H1 (cell line): ENCODE data around the gene ATR. TPM values are rescaled to one million over a fixed set of nuclear protein-coding genes. Genes with fewer than 3 reads are reported as not detected.

Experiments
- CTCF ChIA-PET: fragments of 300-600 bp; sonication (Branson Sonifier 250); formaldehyde crosslinking; loops from one replicate; lab custom pipeline; 2021; ENCODE audit not compliant: partially characterized antibody; lab: Charles Lee
- POLR2A ChIA-PET: fragments of 300-600 bp; sonication (Branson Sonifier 250); formaldehyde crosslinking; loops from one replicate; lab custom pipeline; 2021; ENCODE audit warnings: inconsistent platforms; ENCODE audit not compliant: partially characterized antibody; lab: Charles Lee
- DNase-seq, 2 experiments: peaks; one replicate each; pipeline versions ENCODE4 v3.0.0 to v3.0.0-alpha.2; 2010 to 2022; ENCODE audit warnings: low spot score in 2 of 2, low read depth in 1 of 2, mixed read lengths in 1 of 2
- FAIRE-seq: peaks from 2 replicates; lab custom pipeline; 2011; peaks lifted over from hg19 to GRCh38; lab: Jason Lieb, UNC
- H2AFZ ChIP-seq: 2 replicates; pipeline ENCODE4 v1.8.1; 2012; ENCODE audit warnings: low read length, inconsistent platforms
- H2AK5ac ChIP-seq: 2 replicates; pipeline ENCODE4 v1.6.1; 2013; ENCODE audit warnings: low read depth, low read length
- H2BK120ac ChIP-seq: replicated peaks from 2 replicates; pipeline ENCODE3; 2013; ENCODE audit warnings: low read depth, low read length, inconsistent platforms
- H2BK12ac ChIP-seq: 2 replicates; pipeline ENCODE4 v1.6.1; 2013; ENCODE audit warnings: low read depth, low read length
- H2BK15ac ChIP-seq: 2 replicates; pipeline ENCODE4 v1.6.1; 2013; ENCODE audit warnings: low read length
- H2BK20ac ChIP-seq: 2 replicates; pipeline ENCODE4 v1.6.1; 2013; ENCODE audit warnings: low read length
- H2BK5ac ChIP-seq: 2 replicates; pipeline ENCODE4 v1.6.1; 2013; ENCODE audit warnings: low read depth, low read length
- H3K14ac ChIP-seq: 2 replicates; pipeline ENCODE4 v1.6.1; 2013; ENCODE audit warnings: inconsistent platforms; ENCODE audit not compliant: insufficient read length
- H3K18ac ChIP-seq: 2 replicates; pipeline ENCODE4 v1.6.1; 2013; ENCODE audit warnings: low read length; ENCODE audit errors: extremely low read depth
- H3K23ac ChIP-seq: 2 replicates; pipeline ENCODE4 v1.6.1; 2013; ENCODE audit warnings: inconsistent platforms; ENCODE audit not compliant: insufficient read length
- H3K23me2 ChIP-seq: 2 replicates; pipeline ENCODE4 v1.6.1; 2013; ENCODE audit warnings: low read depth, low read length
- H3K27ac ChIP-seq: 2 replicates; pipeline ENCODE4 v1.6.1; 2011; ENCODE audit warnings: low read depth, low read length, inconsistent platforms
- H3K27me3 ChIP-seq, 4 experiments: replicated peaks in 1 of 4; 1 replicate in 1 of 4; 2 replicates in 3 of 4; pipeline versions ENCODE4 v1.6.1 to v1.8.1; 2011 to 2013; ENCODE audit warnings: low read length in 3 of 4, mild to moderate bottlenecking in 3 of 4, inconsistent platforms in 2 of 4, mixed read lengths in 2 of 4, moderate library complexity in 1 of 4; ENCODE audit not compliant: control insufficient read depth in 3 of 4, insufficient read depth in 3 of 4; ENCODE audit errors: extremely low read depth in 1 of 4
- H3K36me3 ChIP-seq, 4 experiments: 2 replicates each; pipeline versions ENCODE4 v1.6.1 to v1.8.1; 2011 to 2013; ENCODE audit warnings: mild to moderate bottlenecking in 4 of 4, low read length in 3 of 4, moderate library complexity in 2 of 4, control low read depth in 1 of 4, inconsistent platforms in 1 of 4; ENCODE audit not compliant: insufficient read depth in 4 of 4, control insufficient read depth in 2 of 4
- H3K4ac ChIP-seq: replicated peaks from 2 replicates; pipeline ENCODE3; 2013; ENCODE audit warnings: low read length, low read depth, mixed read lengths, inconsistent platforms; ENCODE audit not compliant: insufficient read length
- H3K4me1 ChIP-seq, 4 experiments: replicated peaks in 1 of 4; 1 replicate in 1 of 4; 2 replicates in 3 of 4; pipeline versions ENCODE4 v1.6.1 to v1.8.1; 2011 to 2013; ENCODE audit warnings: low read length in 3 of 4, inconsistent platforms in 2 of 4, mixed read lengths in 1 of 4; ENCODE audit not compliant: insufficient read depth in 4 of 4, control insufficient read depth in 3 of 4
- H3K4me2 ChIP-seq, 2 experiments: 2 replicates each; pipeline versions ENCODE4 v1.6.1 to v1.8.1; 2011 to 2013; ENCODE audit warnings: low read depth in 2 of 2, low read length in 2 of 2, control low read depth in 1 of 2, inconsistent platforms in 1 of 2, mild to moderate bottlenecking in 1 of 2; ENCODE audit not compliant: insufficient read depth in 1 of 2
- H3K4me3 ChIP-seq, 4 experiments: fragments of 200-600, 300-600 bp in 1 of 4; sonication (generic), shearing (Covaris generic), sonication (Bioruptor Twin) in 1 of 4; 2 replicates each; pipeline versions ENCODE4 v1.5.1 to v1.8.1; 2011 to 2016; ENCODE audit warnings: low read length in 4 of 4, low read depth in 3 of 4, control low read depth in 2 of 4, inconsistent platforms in 2 of 4, mild to moderate bottlenecking in 2 of 4, mixed read lengths in 1 of 4, moderate library complexity in 1 of 4; ENCODE audit not compliant: insufficient read depth in 2 of 4; ENCODE audit errors: extremely low read depth in 1 of 4
- H3K56ac ChIP-seq: replicated peaks from 2 replicates; pipeline ENCODE3; 2013; ENCODE audit warnings: low read depth, mild to moderate bottlenecking, mixed read lengths, low read length, inconsistent platforms; ENCODE audit not compliant: insufficient read length
- H3K79me1 ChIP-seq: 2 replicates; pipeline ENCODE4 v1.6.1; 2013; ENCODE audit warnings: low read depth, low read length, control low read depth
- H3K79me2 ChIP-seq, 2 experiments: 2 replicates each; pipeline versions ENCODE4 v1.6.1 to v1.8.1; 2012 to 2013; ENCODE audit warnings: low read length in 2 of 2, mild to moderate bottlenecking in 2 of 2, inconsistent platforms in 1 of 2; ENCODE audit not compliant: insufficient read depth in 2 of 2, control insufficient read depth in 1 of 2
- H3K9ac ChIP-seq, 4 experiments: replicated peaks in 1 of 4; 1 replicate in 1 of 4; 2 replicates in 3 of 4; pipeline versions ENCODE4 v1.6.1 to v1.8.1; 2011 to 2013; ENCODE audit warnings: low read depth in 3 of 4, low read length in 3 of 4, control low read depth in 2 of 4, mild to moderate bottlenecking in 2 of 4, moderate library complexity in 2 of 4, inconsistent platforms in 1 of 4; ENCODE audit errors: extremely low read depth in 1 of 4
- H3K9me3 ChIP-seq, 2 experiments: 2 replicates each; pipeline versions ENCODE4 v1.6.1 to v1.8.1; 2012 to 2013; ENCODE audit warnings: mild to moderate bottlenecking in 2 of 2, moderate library complexity in 2 of 2, control low read depth in 1 of 2, inconsistent platforms in 1 of 2, low read depth in 1 of 2, low read length in 1 of 2, mixed read lengths in 1 of 2; ENCODE audit not compliant: insufficient read depth in 2 of 2
- H4K20me1 ChIP-seq, 2 experiments: replicated peaks in 1 of 2; 2 replicates each; pipeline versions ENCODE3 to v1.8.1; 2011 to 2013; ENCODE audit warnings: inconsistent platforms in 2 of 2, low read length in 2 of 2, mild to moderate bottlenecking in 1 of 2; ENCODE audit not compliant: insufficient read depth in 2 of 2, control insufficient read depth in 1 of 2
- H4K5ac ChIP-seq: 2 replicates; pipeline ENCODE4 v1.6.1; 2013; ENCODE audit warnings: low read length, low read depth, mixed read lengths, inconsistent platforms; ENCODE audit not compliant: insufficient read length
- H4K8ac ChIP-seq: 2 replicates; pipeline ENCODE4 v1.8.0; 2013; ENCODE audit warnings: mild to moderate bottlenecking, moderate library complexity, low read length, inconsistent platforms; ENCODE audit not compliant: insufficient read depth; ENCODE audit errors: extremely low read depth
- H4K91ac ChIP-seq: replicated peaks from 2 replicates; pipeline ENCODE3; 2013; ENCODE audit warnings: low read length, mixed read lengths, inconsistent platforms; ENCODE audit not compliant: insufficient read length
- BACH1 ChIP-seq: IDR thresholded peaks from 2 replicates; pipeline ENCODE4 v1.6.1; 2012; ENCODE audit warnings: low read length, improper control_type of control experiment
- BCL11A ChIP-seq, 2 experiments: IDR thresholded peaks; one replicate each; pipeline ENCODE4 v1.6.1; 2011; ENCODE audit warnings: low read depth in 2 of 2, low read length in 2 of 2, mild to moderate bottlenecking in 2 of 2
- KDM1A ChIP-seq: fragments of 200-600, 300-600 bp; sonication (generic); IDR thresholded peaks from 2 replicates; pipeline ENCODE4 v1.7.1; 2016; ENCODE audit warnings: mild to moderate bottlenecking, low read length, borderline replicate concordance
- SRF ChIP-seq: IDR thresholded peaks from 2 replicates; pipeline ENCODE4 v1.6.1; 2011; ENCODE audit warnings: mild to moderate bottlenecking, low read depth, low read length, moderate library complexity
- SUZ12 ChIP-seq: fragments of 200-600 bp; sonication (generic); IDR thresholded peaks from 2 replicates; pipeline ENCODE4 v1.6.1; 2012; ENCODE audit warnings: mild to moderate bottlenecking, inconsistent platforms, low read length, moderate library complexity, mixed read lengths
- TAF7 ChIP-seq: optimal IDR thresholded peaks from 2 replicates; pipeline ENCODE3; 2011; ENCODE audit warnings: low read depth, mild to moderate bottlenecking, inconsistent platforms, low read length, moderate library complexity, borderline replicate concordance
- TBP ChIP-seq: IDR thresholded peaks from 2 replicates; pipeline ENCODE4 v1.6.1; 2011; ENCODE audit warnings: low read depth, low read length, improper control_type of control experiment
- WGBS, 2 experiments: shearing (Covaris generic) in 1 of 2; methylation state at CpG; one replicate each; pipeline versions ENCODE4 v1.1.6 to v1.1.7; 2013 to 2015; ENCODE audit warnings: low lambda C conversion rate in 2 of 2, mixed read lengths in 2 of 2, inconsistent platforms in 1 of 2, low coverage in 1 of 2, missing lambda C conversion rate in 1 of 2; ENCODE audit not compliant: insufficient replicate concordance in 2 of 2, insufficient coverage in 1 of 2, insufficient read length in 1 of 2; ENCODE audit errors: extremely low coverage in 1 of 2, missing lambda C conversion rate in 1 of 2; 5-methylcytosine and 5-hydroxymethylcytosine counted together
- polyA plus RNA-seq, 7 experiments: library from polyadenylated mRNA; depleted of rRNA in 3 of 7; stranded (reverse) in 5 of 7; unstranded in 2 of 7; fragments of >200 nt in 5 of 7; fragments of 200-250 nt in 2 of 7; gene quantifications; 1 replicate in 5 of 7; 2 replicates in 1 of 7; 4 replicates in 1 of 7; pipeline versions ENCODE4 v1.2.1 to v1.2.3, GENCODE V29; 2011 to 2013; ENCODE audit warnings: missing spikeins in 2 of 7, mixed read lengths in 2 of 7
- total RNA-seq: library from RNA; stranded (reverse); fragmentation: NEBNext Ultra II Directional; extraction: Animal tissue kit (Norgen Biotek cat#: 25700); gene quantifications from 2 replicates; pipeline ENCODE4 v1.2.1, GENCODE V29; 2021
- TF ChIP-seq, protein P1 (sequence below): IDR thresholded peaks from 2 replicates; pipeline ENCODE4 v1.6.1; 2012; ENCODE audit warnings: inconsistent platforms
- TF ChIP-seq, protein P2 (sequence below): IDR thresholded peaks from 2 replicates; pipeline ENCODE4 v1.6.1; 2011; ENCODE audit warnings: low read length, improper control_type of control experiment

ATR gene
- total and polyA plus RNA-seq, 2 of the 8 experiments (the other 6 are each of a cell fraction or from before 2014, with no cell fraction given), result 8.4 to 23.2 TPM

DNA sequence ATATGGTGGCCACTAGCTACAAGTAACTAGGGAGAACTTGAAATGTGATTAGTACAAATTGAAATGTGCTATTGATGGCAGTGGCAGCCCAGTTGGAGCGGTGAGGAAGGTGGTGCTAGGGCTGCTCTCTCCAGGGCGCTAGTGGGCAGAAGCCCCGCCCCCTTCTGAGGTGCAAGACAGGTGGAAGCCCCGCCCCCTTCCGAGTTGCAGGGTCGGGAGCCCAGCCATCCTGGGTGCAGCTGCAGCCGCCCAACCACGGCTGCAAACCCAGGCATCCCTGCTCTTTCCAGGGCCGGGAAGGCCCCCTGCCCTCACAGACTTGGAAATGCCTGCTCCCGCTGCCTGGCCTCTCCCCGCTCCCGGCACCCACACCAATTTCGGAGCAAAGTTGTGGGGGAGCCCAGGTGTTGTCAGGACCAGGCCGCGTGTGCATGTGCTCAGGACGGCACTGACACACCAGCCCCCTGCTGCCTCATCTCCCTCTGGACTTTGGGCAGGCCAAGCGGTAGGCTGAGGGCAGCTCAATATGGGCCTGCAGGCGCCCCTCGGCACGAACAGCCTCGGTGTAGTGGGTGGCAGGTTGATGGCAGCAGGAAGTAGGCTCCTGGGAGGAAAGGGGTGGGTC is 10.0 kb downstream of the ATR start:
- H2BK15ac ChIP-seq, result no peak overlapping the region
- no peak overlapping the region for H3K27ac ChIP-seq
- H4K91ac ChIP-seq, result no peak overlapping the region
- no peak overlapping the region for H3K9ac ChIP-seq
- no peak overlapping the region for H2AFZ ChIP-seq
- 82% methylated on average over 13 of the region's 21 CpGs; no CpG with 5 or more reads in 1 of the 2 experiments for WGBS, 2 experiments
- no peak overlapping the region for H3K14ac ChIP-seq
- no peaks in the 10 kb centered on the region for H3K23me2 ChIP-seq
- no peak overlapping the region for H3K4me3 ChIP-seq
- no peaks in the 10 kb centered on the region; the same call in 1 of the 2 replicates for H3K79me1 ChIP-seq
- peak overlapping the region; percentile 8 to 26; a peak in 2 of 4 replicates for H3K4me2 ChIP-seq
- no peaks in the 10 kb centered on the region; a peak in 1 of 7 replicates for H3K4me1 ChIP-seq
- no peak overlapping the region for H2BK12ac ChIP-seq
- H3K23ac ChIP-seq, result no peak overlapping the region
- FAIRE-seq, result no peak
- ChIA-PET POLR2A (interaction anchor here (1.4 to 1.6 kb wide), 2 partner anchors 10 to 12 kb away, joined by 4 to 5 read pairs; partner anchors contain the start of gene ATR), CTCF (interaction anchor here (1.9 kb wide), 1 partner anchor 14 kb away, joined by 5 read pairs; no protein-coding TSS in a partner anchor)
- H3K36me3 ChIP-seq, result peaks cover 0 to 3% (median 2%) of the 10 kb centered on the region in 4 experiments; a peak in 1 of 8 replicates
- no peaks in the 10 kb centered on the region for H3K9me3 ChIP-seq
- H4K8ac ChIP-seq, result peak overlapping the region; percentile 19; the same call in 1 of the 2 replicates
- peaks cover 0 to 7% of the 10 kb centered on the region in 2 experiments; a peak in 1 of 4 replicates for H3K79me2 ChIP-seq
- H4K20me1 ChIP-seq, result no peaks in the 10 kb centered on the region
- peak; percentile 50 to 80 for DNase-seq
- no peak overlapping the region for H4K5ac ChIP-seq
- no peaks in the 10 kb centered on the region for H3K27me3 ChIP-seq
- 0 out of 2 replicates have a peak overlapping the region, but pooled peaks have one; percentile 37 for H2BK5ac ChIP-seq
- no peak overlapping the region for H2AK5ac ChIP-seq
- H3K18ac ChIP-seq, result 0 out of 2 replicates have a peak overlapping the region, but pooled peaks have one; percentile 24
- no peak overlapping the region for H2BK120ac ChIP-seq
- no peak overlapping the region for H3K56ac ChIP-seq
- no peak overlapping the region for H2BK20ac ChIP-seq
- no peak overlapping the region for H3K4ac ChIP-seq
- no peak for TF ChIP-seq BACH1
- TF ChIP-seq TBP, result no peak
- TF ChIP-seq, protein P1, sequence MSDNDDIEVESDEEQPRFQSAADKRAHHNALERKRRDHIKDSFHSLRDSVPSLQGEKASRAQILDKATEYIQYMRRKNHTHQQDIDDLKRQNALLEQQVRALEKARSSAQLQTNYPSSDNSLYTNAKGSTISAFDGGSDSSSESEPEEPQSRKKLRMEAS, result no peak
- TF ChIP-seq, protein P2, sequence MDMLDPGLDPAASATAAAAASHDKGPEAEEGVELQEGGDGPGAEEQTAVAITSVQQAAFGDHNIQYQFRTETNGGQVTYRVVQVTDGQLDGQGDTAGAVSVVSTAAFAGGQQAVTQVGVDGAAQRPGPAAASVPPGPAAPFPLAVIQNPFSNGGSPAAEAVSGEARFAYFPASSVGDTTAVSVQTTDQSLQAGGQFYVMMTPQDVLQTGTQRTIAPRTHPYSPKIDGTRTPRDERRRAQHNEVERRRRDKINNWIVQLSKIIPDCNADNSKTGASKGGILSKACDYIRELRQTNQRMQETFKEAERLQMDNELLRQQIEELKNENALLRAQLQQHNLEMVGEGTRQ, result no peak
- TF ChIP-seq SRF, result no peak
- TF ChIP-seq TAF7, result no peak
- no peak for TF ChIP-seq KDM1A
- TF ChIP-seq SUZ12, result no peak
- TF ChIP-seq BCL11A (IDR thresholded peaks at IDR 0.05; ENCODE audit: low read depth in 2 of 2, low read length in 2 of 2), result no peak
